ENCODE results near the gene U2AF2. TPM values are rescaled to one million over a fixed set of nuclear protein-coding genes. Genes with fewer than 3 reads are reported as not detected.
A peak's percentile ranks its signal among the peaks of the same experiment; 100 is the strongest.

U2AF2 gene
- total RNA-seq, 1 experiment from 2014 or later, result 323 TPM

- Histone ChIP-seq H3K27me3 (ENCODE audit: insufficient read depth, low read depth) (no peaks in the 10 kb centered on the region), H3K9me2 (ENCODE audit: insufficient read depth) (no peaks in the 10 kb centered on the region), H3K27ac (no peak overlapping the region), H3K9me3 (ENCODE audit: insufficient read depth, low read depth) (no peaks in the 10 kb centered on the region), H3K4me1 (replicated peaks; ENCODE audit: insufficient read depth) (peaks cover 61% of the 10 kb centered on the region), H4K20me1 (ENCODE audit: insufficient read depth) (peaks cover 86% of the 10 kb centered on the region), H3K4me3 (no peak overlapping the region), H2AFZ (no peak overlapping the region), H3K4me2 (no peak overlapping the region), H3F3A (ENCODE audit: insufficient read depth, low read depth) (peaks cover 86% of the 10 kb centered on the region), H3K79me2 (ENCODE audit: low read depth) (peaks cover 89% of the 10 kb centered on the region), H3K36me3 (ENCODE audit: low read depth) (peaks cover 42% of the 10 kb centered on the region)
- TF ChIP-seq CTCF (conservative IDR thresholded peaks at IDR 0.05), result no peak
- no peak for TF ChIP-seq EZH2 (IDR thresholded peaks at IDR 0.05; ENCODE audit: low read depth)
- intact Hi-C loops (cut with micrococcal nuclease; ENCODE audit: unreplicated experiment), result no loop called here
- no TSS peak for BruUV-seq (replicated peaks)
- ChIA-PET POLR2A (ENCODE audit: unreplicated experiment) (no interaction called here), CTCF (no interaction called here)
- DNase-seq, result no peak
Observed at GRCh38 chr19:55669418-55670279, 14.8 kb downstream of the U2AF2 start.

DNA sequence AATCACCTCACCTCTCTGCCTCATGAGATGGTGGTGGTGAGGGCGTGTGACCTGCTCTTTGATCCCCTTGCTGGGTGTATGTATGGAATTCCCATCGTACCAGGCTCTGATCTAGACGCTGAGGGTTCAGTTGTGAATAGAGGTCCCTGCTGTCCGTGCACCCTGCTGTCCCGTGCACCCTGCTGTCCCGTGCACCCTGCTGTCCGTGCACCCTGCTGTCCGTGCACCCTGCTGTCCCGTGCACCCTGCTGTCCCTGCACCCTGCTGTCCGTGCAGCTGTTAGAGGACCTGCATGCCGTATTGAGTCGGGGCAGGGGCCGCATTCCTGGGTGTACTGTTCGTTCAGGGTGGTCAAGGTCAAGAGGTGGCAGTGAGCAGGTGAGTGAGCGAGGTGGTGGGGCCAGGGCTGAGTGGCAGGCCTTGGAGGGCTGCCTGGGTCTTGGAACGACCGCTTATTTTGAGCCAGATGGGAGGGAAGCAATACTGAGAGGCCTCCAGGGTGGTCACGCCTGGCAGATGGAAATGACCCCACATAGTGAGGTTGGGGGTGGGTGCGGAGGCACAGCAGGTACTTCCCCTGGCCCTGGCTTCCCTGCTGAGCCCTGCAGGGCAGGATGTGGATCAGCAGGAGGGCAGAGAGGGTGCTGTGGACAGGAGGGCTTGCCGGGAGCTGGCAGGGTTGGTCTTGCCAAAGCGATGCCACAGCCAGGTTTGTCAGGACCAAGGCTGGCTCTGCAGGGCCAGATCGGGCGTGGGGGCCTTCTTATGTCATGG lies 15.6 kb downstream of the U2AF2 start:
- intact Hi-C loops (cut with micrococcal nuclease; ENCODE audit: unreplicated experiment), result no loop called here
- Histone ChIP-seq H3K4me1 (replicated peaks; ENCODE audit: insufficient read depth) (peaks cover 61% of the 10 kb centered on the region), H3K27me3 (ENCODE audit: insufficient read depth, low read depth) (no peaks in the 10 kb centered on the region), H4K20me1 (ENCODE audit: insufficient read depth) (peaks cover 82% of the 10 kb centered on the region), H3K4me3 (no peak overlapping the region), H3K9me3 (ENCODE audit: insufficient read depth, low read depth) (no peaks in the 10 kb centered on the region), H3K36me3 (ENCODE audit: low read depth) (peaks cover 42% of the 10 kb centered on the region), H2AFZ (no peak overlapping the region), H3K9me2 (ENCODE audit: insufficient read depth) (no peaks in the 10 kb centered on the region), H3F3A (ENCODE audit: insufficient read depth, low read depth) (peaks cover 85% of the 10 kb centered on the region), H3K27ac (no peak overlapping the region), H3K79me2 (ENCODE audit: low read depth) (peaks cover 85% of the 10 kb centered on the region), H3K4me2 (peak overlapping the region; percentile 15; the same call in 1 of the 2 replicates)
- ChIA-PET CTCF (no interaction called here), POLR2A (ENCODE audit: unreplicated experiment) (no interaction called here)
- BruUV-seq (replicated peaks), result no TSS peak
- TF ChIP-seq CTCF (conservative IDR thresholded peaks at IDR 0.05), result no peak
- TF ChIP-seq EZH2 (IDR thresholded peaks at IDR 0.05; ENCODE audit: low read depth), result no peak
- peak in 1 of 2 experiments; percentile 66 for DNase-seq

GRCh38 chr19:55671054-55671378 lies 16.2 kb downstream of the U2AF2 start:
- no TSS peak for BruUV-seq (replicated peaks)
- H3K4me1 ChIP-seq (replicated peaks; ENCODE audit: insufficient read depth), result peaks cover 61% of the 10 kb centered on the region
- TF ChIP-seq CTCF (conservative IDR thresholded peaks at IDR 0.05) (no peak), EZH2 (IDR thresholded peaks at IDR 0.05; ENCODE audit: low read depth) (no peak)

More at GRCh38 chr19:55671054-55671378, 16.2 kb downstream of the U2AF2 start:
- Histone ChIP-seq H3K79me2 (ENCODE audit: low read depth) (peaks cover 85% of the 10 kb centered on the region), H3K27me3 (ENCODE audit: insufficient read depth, low read depth) (no peaks in the 10 kb centered on the region), H3K4me3 (no peak overlapping the region), H3F3A (ENCODE audit: insufficient read depth, low read depth) (peaks cover 80% of the 10 kb centered on the region), H4K20me1 (ENCODE audit: insufficient read depth) (peaks cover 77% of the 10 kb centered on the region), H3K9me3 (ENCODE audit: insufficient read depth, low read depth) (no peaks in the 10 kb centered on the region), H3K27ac (no peak overlapping the region), H3K36me3 (ENCODE audit: low read depth) (peaks cover 41% of the 10 kb centered on the region), H3K9me2 (ENCODE audit: insufficient read depth) (no peaks in the 10 kb centered on the region), H2AFZ (no peak overlapping the region), H3K4me2 (0 out of 2 replicates have a peak overlapping the region, but pooled peaks have one; percentile 15)
- intact Hi-C loops (cut with micrococcal nuclease; ENCODE audit: unreplicated experiment), result no loop called here
- no peak for DNase-seq
- CTCF ChIA-PET, result no interaction called here
- POLR2A ChIA-PET (ENCODE audit: unreplicated experiment), result no interaction called here
